Activated CD8-positive, alpha-beta T cell treated with anti-CD3 and anti-CD28 coated beads for 36 hours (primary cell): ENCODE measurements around the gene SPTBN1. TPM values are rescaled to one million over a fixed set of nuclear protein-coding genes. Genes with fewer than 3 reads are reported as not detected.

Experiments
- ATAC-seq: fragments of 200-7000 bp; cut with Tn5 transposase; one replicate; pipeline ENCODE4 v1.10.0; 2021; ENCODE audit warnings: mild to moderate bottlenecking, moderate library complexity
- CTCF ChIA-PET: fragments of 350-600 bp; sonication (Branson Sonifier 250); formaldehyde crosslinking; loops from one replicate; lab custom pipeline; 2021; ENCODE audit warnings: antibody characterized with exemption; lab: Charles Lee
- POLR2A ChIA-PET: fragments of 350-600 bp; sonication (Branson Sonifier 250); formaldehyde crosslinking; loops from one replicate; lab custom pipeline; 2021; ENCODE audit warnings: antibody characterized with exemption; lab: Charles Lee
- DNase-seq: peaks from one replicate; pipeline ENCODE4 v3.0.0-alpha.2; 2020
- H3K27ac Mint-ChIP-seq: one replicate; pipeline ENCODE4 v1.8.0; 2021; ENCODE audit warnings: mild to moderate bottlenecking, mixed read lengths
- H3K27me3 Mint-ChIP-seq: one replicate; pipeline ENCODE4 v1.8.0; 2021; ENCODE audit warnings: mixed read lengths
- H3K36me3 Mint-ChIP-seq: one replicate; pipeline ENCODE4 v1.8.0; 2021; ENCODE audit warnings: low read depth, mixed read lengths
- H3K4me1 Mint-ChIP-seq: one replicate; pipeline ENCODE4 v1.8.0; 2021; ENCODE audit warnings: low read depth, mixed read lengths
- H3K4me3 Mint-ChIP-seq: one replicate; pipeline ENCODE4 v1.8.0; 2021; ENCODE audit warnings: mild to moderate bottlenecking, moderate library complexity, mixed read lengths
- H3K9me3 Mint-ChIP-seq: one replicate; pipeline ENCODE4 v1.8.0; 2021; ENCODE audit warnings: mixed read lengths
- CTCF ChIP-seq: fragments of 200-600 bp; IDR thresholded peaks from one replicate; pipeline ENCODE4 v1.8.0; 2022; ENCODE audit warnings: antibody characterized with exemption, mild to moderate bottlenecking
- intact Hi-C: fragments of 100-400 bp; cut with micrococcal nuclease; formaldehyde crosslinking; loops from one replicate; pipeline ENCODE4 v1.10.0; 2022
- total RNA-seq, 2 experiments: library from RNA; stranded (reverse); gene quantifications; one replicate each; pipeline ENCODE4 v1.2.3, GENCODE V29; 2021

The SPTBN1 gene
- total RNA-seq, 2 experiments from 2014 or later = 91.8 to 91.9 TPM

- H3K9me3 Mint-ChIP-seq = no peaks in the 10 kb centered on the region
- ChIA-PET POLR2A (interaction anchor here (0.7 to 1.6 kb wide), 3 partner anchors 15 to 82 kb away, joined by 3 read pairs; no protein-coding TSS in a partner anchor), CTCF (interaction anchor here (0.8 to 2.0 kb wide), 4 partner anchors 22 to 112 kb away, joined by 3 to 8 read pairs (median 4); no protein-coding TSS in a partner anchor)
- H3K27ac Mint-ChIP-seq = no peak overlapping the region
- TF ChIP-seq CTCF = no peak
- H3K4me3 Mint-ChIP-seq = no peak overlapping the region
- ATAC-seq = no peak
- no peaks in the 10 kb centered on the region for H3K27me3 Mint-ChIP-seq
- intact Hi-C loops = loop anchor here (10.0 kb wide), 1 partner anchor 112 kb away; no protein-coding TSS in a partner anchor
- DNase-seq = no peak
- H3K4me1 Mint-ChIP-seq = peaks cover 29% of the 10 kb centered on the region
- peaks cover 31% of the 10 kb centered on the region for H3K36me3 Mint-ChIP-seq
These were observed 180.4 kb downstream of the SPTBN1 start for GRCh38 chr2:54636415-54637139.

- no peak overlapping the region for H3K4me3 Mint-ChIP-seq
- H3K36me3 Mint-ChIP-seq = peaks cover 32% of the 10 kb centered on the region
- POLR2A ChIA-PET = no interaction called here
These were observed 182.0 kb downstream of the SPTBN1 start for GRCh38 chr2:54638103-54638502.

GRCh38 chr2:54638774-54639187 is 182.7 kb downstream of the SPTBN1 start:
- H3K4me3 Mint-ChIP-seq = no peak overlapping the region
- peaks cover 29% of the 10 kb centered on the region for H3K36me3 Mint-ChIP-seq
- intact Hi-C loops = loop anchor here (10.0 kb wide), 1 partner anchor 114 kb away; no protein-coding TSS in a partner anchor
- ChIA-PET CTCF (interaction anchor here (1.0 to 1.4 kb wide), 3 partner anchors 20 to 115 kb away, joined by 4 read pairs; no protein-coding TSS in a partner anchor), POLR2A (no interaction called here)
- H3K27me3 Mint-ChIP-seq = no peaks in the 10 kb centered on the region
- ATAC-seq = no peak
- no peaks in the 10 kb centered on the region for H3K9me3 Mint-ChIP-seq
- no peak for TF ChIP-seq CTCF
- no peak overlapping the region for H3K27ac Mint-ChIP-seq
- peaks cover 29% of the 10 kb centered on the region for H3K4me1 Mint-ChIP-seq
- DNase-seq = no peak

More at GRCh38 chr2:54638103-54638502, 182.0 kb downstream of the SPTBN1 start:
- Mint-ChIP-seq H3K4me1 (peaks cover 32% of the 10 kb centered on the region), H3K27me3 (no peaks in the 10 kb centered on the region), H3K9me3 (no peaks in the 10 kb centered on the region), H3K27ac (no peak overlapping the region)
- DNase-seq = no peak
- ATAC-seq = no peak
- TF ChIP-seq CTCF = no peak
- intact Hi-C loops = loop anchor here (10.0 kb wide), 1 partner anchor 113 kb away; no protein-coding TSS in a partner anchor
- CTCF ChIA-PET = no interaction called here

GRCh38 chr2:54639609-54640008 is 183.5 kb downstream of the SPTBN1 start:
- ATAC-seq = no peak
- intact Hi-C loops = loop anchor here (10.0 kb wide), 1 partner anchor 115 kb away; no protein-coding TSS in a partner anchor
- H3K36me3 Mint-ChIP-seq = peaks cover 36% of the 10 kb centered on the region
- H3K4me1 Mint-ChIP-seq = peaks cover 22% of the 10 kb centered on the region
- no peak for TF ChIP-seq CTCF
- POLR2A ChIA-PET = no interaction called here
- H3K27ac Mint-ChIP-seq = peak overlapping the region; percentile 41
- CTCF ChIA-PET = interaction anchor here (0.7 to 1.4 kb wide), 5 partner anchors 19 to 148 kb away, joined by 3 to 4 read pairs (median 4); no protein-coding TSS in a partner anchor
- H3K27me3 Mint-ChIP-seq = no peaks in the 10 kb centered on the region
- no peak overlapping the region for H3K4me3 Mint-ChIP-seq
- H3K9me3 Mint-ChIP-seq = no peaks in the 10 kb centered on the region
- no peak for DNase-seq
